Measurements from ENCODE around the gene INAVA. TPM values are rescaled to one million over a fixed set of nuclear protein-coding genes. Genes with fewer than 3 reads are reported as not detected.

The INAVA gene
- total RNA-seq, 1 donor from 2014 or later: 34.6 TPM

DNA sequence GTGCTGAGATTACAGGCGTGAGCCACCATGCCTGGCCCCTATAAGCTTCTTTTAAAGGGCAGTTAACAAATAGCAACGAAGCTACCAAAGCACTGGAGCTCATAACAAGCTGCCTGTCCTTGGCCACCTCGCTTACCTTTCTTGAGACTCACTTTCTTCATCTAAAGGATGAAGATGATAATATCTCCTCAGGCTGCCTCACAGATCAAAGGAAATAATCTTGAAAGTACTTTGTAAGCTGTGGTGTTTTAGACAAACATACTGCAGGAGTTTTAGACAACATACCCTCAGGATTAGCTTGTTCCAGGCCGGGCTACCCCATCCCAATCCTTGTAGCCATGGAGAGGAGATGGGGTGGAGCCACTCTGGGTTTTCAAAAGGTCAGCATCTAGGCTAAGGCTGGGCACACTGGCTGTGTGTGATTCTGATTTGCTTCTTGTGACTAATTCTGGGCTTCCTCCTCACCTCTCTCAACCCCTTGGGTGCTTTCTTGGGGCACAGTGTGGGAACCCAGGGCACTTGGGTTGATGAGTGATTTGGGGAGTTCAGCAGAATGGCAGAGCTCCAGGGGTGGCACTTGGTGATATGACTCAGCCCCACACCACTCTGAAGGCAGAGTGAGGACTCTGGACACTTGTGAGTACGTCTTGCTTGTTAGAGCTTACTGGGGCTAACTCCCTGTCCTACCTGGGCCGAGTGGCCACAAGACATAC, 16.7 kb upstream of the INAVA start:
- Mint-ChIP-seq H3K36me3 (no peaks in the 10 kb centered on the region), H3K4me1 (peaks cover 9% of the 10 kb centered on the region), H3K9me3 (no peaks in the 10 kb centered on the region), H3K27ac (no peak overlapping the region), H3K27me3 (ENCODE audit: low read depth) (no peaks in the 10 kb centered on the region), H3K4me3 (no peak overlapping the region)
- no peak for DNase-seq (ENCODE audit: low spot score in 2 of 2, unreplicated experiment in 2 of 2)
- TF ChIP-seq, protein P1, sequence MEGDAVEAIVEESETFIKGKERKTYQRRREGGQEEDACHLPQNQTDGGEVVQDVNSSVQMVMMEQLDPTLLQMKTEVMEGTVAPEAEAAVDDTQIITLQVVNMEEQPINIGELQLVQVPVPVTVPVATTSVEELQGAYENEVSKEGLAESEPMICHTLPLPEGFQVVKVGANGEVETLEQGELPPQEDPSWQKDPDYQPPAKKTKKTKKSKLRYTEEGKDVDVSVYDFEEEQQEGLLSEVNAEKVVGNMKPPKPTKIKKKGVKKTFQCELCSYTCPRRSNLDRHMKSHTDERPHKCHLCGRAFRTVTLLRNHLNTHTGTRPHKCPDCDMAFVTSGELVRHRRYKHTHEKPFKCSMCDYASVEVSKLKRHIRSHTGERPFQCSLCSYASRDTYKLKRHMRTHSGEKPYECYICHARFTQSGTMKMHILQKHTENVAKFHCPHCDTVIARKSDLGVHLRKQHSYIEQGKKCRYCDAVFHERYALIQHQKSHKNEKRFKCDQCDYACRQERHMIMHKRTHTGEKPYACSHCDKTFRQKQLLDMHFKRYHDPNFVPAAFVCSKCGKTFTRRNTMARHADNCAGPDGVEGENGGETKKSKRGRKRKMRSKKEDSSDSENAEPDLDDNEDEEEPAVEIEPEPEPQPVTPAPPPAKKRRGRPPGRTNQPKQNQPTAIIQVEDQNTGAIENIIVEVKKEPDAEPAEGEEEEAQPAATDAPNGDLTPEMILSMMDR (IDR thresholded peaks at IDR 0.05; ENCODE audit: unreplicated experiment): no peak

DNA sequence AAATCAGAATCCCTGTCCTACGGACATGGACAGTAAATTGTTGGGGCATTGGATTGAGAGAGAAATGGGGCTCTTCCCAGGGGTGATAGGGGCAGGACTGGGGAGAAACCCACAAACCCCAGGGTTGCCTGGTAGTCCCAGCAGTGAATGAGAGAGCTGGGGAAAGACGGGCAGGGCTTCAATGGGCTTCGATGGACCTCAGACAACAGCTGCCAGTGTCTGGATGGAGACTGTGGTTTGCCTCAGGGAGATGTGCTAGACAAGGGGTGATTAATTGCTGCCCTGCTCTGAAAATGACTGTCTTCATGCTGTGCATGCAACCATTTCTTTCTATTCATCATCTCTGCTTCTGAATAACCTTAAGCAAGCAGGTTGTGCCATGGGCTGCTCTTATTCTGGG, 14.5 kb upstream of the INAVA start:
- no peak overlapping the region for H3K4me3 Mint-ChIP-seq
- DNase-seq (ENCODE audit: low spot score in 2 of 2, unreplicated experiment in 2 of 2): no peak
- H3K27me3 Mint-ChIP-seq (ENCODE audit: low read depth): no peaks in the 10 kb centered on the region
- TF ChIP-seq, protein P1 (IDR thresholded peaks at IDR 0.05; ENCODE audit: unreplicated experiment): no peak
- H3K27ac Mint-ChIP-seq: no peak overlapping the region
- no peaks in the 10 kb centered on the region for H3K9me3 Mint-ChIP-seq
- peaks cover 9% of the 10 kb centered on the region for H3K4me1 Mint-ChIP-seq
- H3K36me3 Mint-ChIP-seq: no peaks in the 10 kb centered on the region

DNA sequence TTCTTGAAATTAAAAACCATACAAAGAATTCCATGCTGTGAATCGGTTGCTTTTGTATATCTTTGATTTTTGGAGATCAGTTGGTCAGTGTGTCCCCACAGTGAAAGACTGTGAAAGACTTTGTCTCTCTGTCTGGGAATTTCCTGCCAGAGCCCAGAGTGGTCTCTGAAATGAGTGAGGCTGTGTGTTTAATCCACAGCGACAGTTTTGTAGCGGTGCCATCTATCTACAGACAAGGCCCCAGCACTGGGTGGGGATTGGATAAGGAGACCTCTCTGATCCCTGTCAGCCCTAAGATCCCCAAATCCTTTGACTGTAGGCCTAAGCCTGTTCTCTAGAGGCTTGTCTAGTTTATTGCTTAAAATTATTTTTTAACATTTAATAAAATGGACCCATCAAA, 11.6 kb upstream of the INAVA start:
- TF ChIP-seq, protein P1 (IDR thresholded peaks at IDR 0.05; ENCODE audit: unreplicated experiment): no peak
- no peak overlapping the region for H3K27ac Mint-ChIP-seq
- no peaks in the 10 kb centered on the region for H3K36me3 Mint-ChIP-seq
- no peaks in the 10 kb centered on the region for H3K9me3 Mint-ChIP-seq
- H3K27me3 Mint-ChIP-seq (ENCODE audit: low read depth): no peaks in the 10 kb centered on the region
- no peak for DNase-seq (ENCODE audit: low spot score in 2 of 2, unreplicated experiment in 2 of 2)
- H3K4me3 Mint-ChIP-seq: no peak overlapping the region
- no peaks in the 10 kb centered on the region for H3K4me1 Mint-ChIP-seq

DNA sequence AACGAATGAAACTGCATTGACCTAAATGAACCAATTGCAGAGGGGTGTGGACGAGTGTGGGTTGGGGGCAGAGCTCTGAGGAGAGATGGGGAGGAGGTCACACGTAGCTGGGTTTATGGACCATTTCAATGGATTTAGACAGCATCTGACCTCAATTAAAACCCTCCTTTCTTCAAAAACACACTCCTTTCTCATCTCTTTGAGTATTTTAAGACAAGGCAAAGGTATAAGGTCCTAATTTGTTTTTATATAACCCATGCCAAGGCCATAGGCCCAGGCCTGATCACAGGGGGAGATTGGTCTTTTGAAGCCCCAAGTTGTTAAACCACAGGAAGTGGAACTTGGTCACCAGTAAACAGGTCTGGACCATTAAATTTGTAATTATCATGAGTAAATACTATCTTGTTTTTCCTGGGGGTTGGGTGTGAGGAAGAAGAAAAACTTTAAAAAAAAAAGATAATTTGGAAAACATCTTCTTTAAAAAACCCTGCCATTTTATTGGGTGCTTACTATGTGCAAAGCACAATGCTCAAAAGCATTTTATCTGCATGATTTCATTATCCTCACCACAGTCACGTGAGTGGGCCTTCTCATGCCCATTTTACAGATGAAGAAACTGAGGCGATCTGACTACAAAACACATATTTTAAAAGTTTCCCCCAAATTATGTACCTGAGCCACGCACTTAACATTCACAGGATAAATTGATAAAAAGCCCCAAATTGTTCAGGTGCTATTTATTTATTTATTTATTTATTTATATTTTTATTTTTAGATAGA, 8.9 kb upstream of the INAVA start:
- DNase-seq (ENCODE audit: low spot score in 2 of 2, unreplicated experiment in 2 of 2): no peak
- H3K27me3 Mint-ChIP-seq (ENCODE audit: low read depth): no peaks in the 10 kb centered on the region
- H3K4me3 Mint-ChIP-seq: no peak overlapping the region
- no peaks in the 10 kb centered on the region for H3K36me3 Mint-ChIP-seq
- no peak overlapping the region for H3K27ac Mint-ChIP-seq
- H3K4me1 Mint-ChIP-seq: peaks cover 4% of the 10 kb centered on the region
- TF ChIP-seq, protein P1 (IDR thresholded peaks at IDR 0.05; ENCODE audit: unreplicated experiment): no peak
- no peaks in the 10 kb centered on the region for H3K9me3 Mint-ChIP-seq

DNA sequence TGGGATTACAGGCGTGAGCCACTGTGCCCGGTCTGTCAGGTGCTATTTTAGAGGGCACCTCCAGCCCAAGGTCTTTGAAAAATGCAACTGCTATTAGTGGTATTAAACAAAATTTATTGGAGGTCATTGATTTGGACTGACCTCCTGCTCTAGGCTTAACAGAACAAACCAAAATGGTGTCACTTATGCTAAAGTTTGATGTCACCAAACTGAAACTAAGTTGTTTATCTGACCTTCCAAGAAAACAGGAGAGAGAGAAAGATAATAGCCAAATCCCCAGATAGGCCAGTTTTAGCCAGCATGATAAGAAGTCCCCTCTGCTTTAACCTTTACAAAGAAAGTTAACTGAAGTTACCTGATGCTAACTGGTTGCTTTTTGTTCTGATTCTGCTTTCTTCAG, 8.1 kb upstream of the INAVA start:
- Mint-ChIP-seq H3K27me3 (ENCODE audit: low read depth) (no peaks in the 10 kb centered on the region), H3K27ac (no peak overlapping the region), H3K4me3 (no peak overlapping the region), H3K4me1 (peaks cover 6% of the 10 kb centered on the region), H3K36me3 (no peaks in the 10 kb centered on the region), H3K9me3 (no peaks in the 10 kb centered on the region)
- TF ChIP-seq, protein P1 (IDR thresholded peaks at IDR 0.05; ENCODE audit: unreplicated experiment): no peak
- DNase-seq (ENCODE audit: low spot score in 2 of 2, unreplicated experiment in 2 of 2): no peak
